Gastroesophageal sphincter (tissue), 4 donors: ENCODE data around the gene SCAMP2. TPM values are rescaled to one million over a fixed set of nuclear protein-coding genes. Genes with fewer than 3 reads are reported as not detected.
A peak's percentile ranks its signal among the peaks of the same experiment; 100 is the strongest.

Experiments used
- ATAC-seq: fragments of 150-250 bp; one replicate; pipeline ENCODE4 v1.9.1; 2016; ENCODE audit warnings: mild to moderate bottlenecking, moderate library complexity
- H3K27ac ChIP-seq, 4 donors: fragments of 200-600 bp; sonication (generic) in 3 of 4; 1 replicate in 3 of 4; 2 replicates in 1 of 4; pipeline ENCODE4 v1.5.1; 2016 to 2019
- H3K27me3 ChIP-seq: fragments of 200-600 bp; sonication (generic); one replicate; pipeline ENCODE4 v1.5.1; 2019
- H3K36me3 ChIP-seq, 2 donors: fragments of 200-600 bp; sonication (generic); one replicate each; pipeline ENCODE4 v1.5.1; 2019; ENCODE audit warnings: control low read depth in 1 of 2
- H3K4me1 ChIP-seq, 3 donors: fragments of 200-600 bp; sonication (generic); 1 replicate in 2 of 3; 2 replicates in 1 of 3; pipeline ENCODE4 v1.5.1; 2016 to 2019; ENCODE audit warnings: control low read depth in 2 of 3
- H3K4me3 ChIP-seq, 2 donors: fragments of 200-600 bp; sonication (generic); one replicate each; pipeline ENCODE4 v1.5.1; 2019; ENCODE audit warnings: mild to moderate bottlenecking in 1 of 2, moderate library complexity in 1 of 2
- H3K9me3 ChIP-seq, 3 donors: fragments of 200-600 bp; sonication (generic); one replicate each; pipeline ENCODE4 v1.5.1; 2017 to 2019; ENCODE audit warnings: control low read depth in 2 of 3
- EP300 ChIP-seq: sonication (generic); formaldehyde crosslinking; IDR thresholded peaks from one replicate; pipeline ENCODE4 v1.6.1; 2017; ENCODE audit warnings: antibody characterized with exemption, mild to moderate bottlenecking
- POLR2A ChIP-seq, 2 donors: fragments of 450-650 bp; IDR thresholded peaks; one replicate each; pipeline ENCODE4 v1.6.1; 2017; ENCODE audit warnings: antibody characterized with exemption in 2 of 2, mild to moderate bottlenecking in 2 of 2, moderate library complexity in 1 of 2
- POLR2AphosphoS5 ChIP-seq: sonication (generic); formaldehyde crosslinking; IDR thresholded peaks from one replicate; pipeline ENCODE4 v1.6.1; 2017; ENCODE audit warnings: antibody characterized with exemption
- WGBS, 2 donors: methylation state at CpG; one replicate each; pipeline ENCODE4 v1.1.5; 2018; ENCODE audit warnings: low coverage in 1 of 2; 5-methylcytosine and 5-hydroxymethylcytosine counted together
- total RNA-seq, 4 donors: library from RNA; depleted of rRNA; stranded (reverse); fragments of >200 nt; gene quantifications; one replicate each; pipeline ENCODE4 v1.1.0, GENCODE V29; 2016
- TF ChIP-seq, protein P1 (sequence below), 4 experiments: fragments of 200-600 bp in 2 of 4; fragments of 450-650 bp in 2 of 4; sonication (generic) in 1 of 4; IDR thresholded peaks; one replicate each; pipeline ENCODE4 v1.5.1; 2017 to 2019; ENCODE audit warnings: antibody characterized with exemption in 4 of 4, mild to moderate bottlenecking in 2 of 4, moderate library complexity in 2 of 4

The SCAMP2 gene
- total RNA-seq, 4 donors from 2014 or later = 45.6 to 111 (median 72.1) TPM

- Histone ChIP-seq H3K27me3 (peaks cover 48% of the 10 kb centered on the region), H3K4me3 (no peak overlapping the region), H3K9me3 (no peaks in the 10 kb centered on the region), H3K27ac (no peak overlapping the region), H3K4me1 (peaks cover 0 to 7% (median 0%) of the 10 kb centered on the region in 3 donors), H3K36me3 (no peaks in the 10 kb centered on the region)
- ATAC-seq = no peak
- 35 to 75% methylated on average over 2 to 3 of the region's 3 CpGs for WGBS, 2 donors
- TF ChIP-seq EP300 = no peak
- TF ChIP-seq POLR2A (IDR thresholded peaks at IDR 0.05) = no peak
- TF ChIP-seq, protein P1, sequence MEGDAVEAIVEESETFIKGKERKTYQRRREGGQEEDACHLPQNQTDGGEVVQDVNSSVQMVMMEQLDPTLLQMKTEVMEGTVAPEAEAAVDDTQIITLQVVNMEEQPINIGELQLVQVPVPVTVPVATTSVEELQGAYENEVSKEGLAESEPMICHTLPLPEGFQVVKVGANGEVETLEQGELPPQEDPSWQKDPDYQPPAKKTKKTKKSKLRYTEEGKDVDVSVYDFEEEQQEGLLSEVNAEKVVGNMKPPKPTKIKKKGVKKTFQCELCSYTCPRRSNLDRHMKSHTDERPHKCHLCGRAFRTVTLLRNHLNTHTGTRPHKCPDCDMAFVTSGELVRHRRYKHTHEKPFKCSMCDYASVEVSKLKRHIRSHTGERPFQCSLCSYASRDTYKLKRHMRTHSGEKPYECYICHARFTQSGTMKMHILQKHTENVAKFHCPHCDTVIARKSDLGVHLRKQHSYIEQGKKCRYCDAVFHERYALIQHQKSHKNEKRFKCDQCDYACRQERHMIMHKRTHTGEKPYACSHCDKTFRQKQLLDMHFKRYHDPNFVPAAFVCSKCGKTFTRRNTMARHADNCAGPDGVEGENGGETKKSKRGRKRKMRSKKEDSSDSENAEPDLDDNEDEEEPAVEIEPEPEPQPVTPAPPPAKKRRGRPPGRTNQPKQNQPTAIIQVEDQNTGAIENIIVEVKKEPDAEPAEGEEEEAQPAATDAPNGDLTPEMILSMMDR (IDR thresholded peaks at IDR 0.05) = no peak
- no peak for TF ChIP-seq POLR2AphosphoS5
These were observed 43.7 kb downstream of the SCAMP2 start for GRCh38 chr15:74829486-74829885.

DNA sequence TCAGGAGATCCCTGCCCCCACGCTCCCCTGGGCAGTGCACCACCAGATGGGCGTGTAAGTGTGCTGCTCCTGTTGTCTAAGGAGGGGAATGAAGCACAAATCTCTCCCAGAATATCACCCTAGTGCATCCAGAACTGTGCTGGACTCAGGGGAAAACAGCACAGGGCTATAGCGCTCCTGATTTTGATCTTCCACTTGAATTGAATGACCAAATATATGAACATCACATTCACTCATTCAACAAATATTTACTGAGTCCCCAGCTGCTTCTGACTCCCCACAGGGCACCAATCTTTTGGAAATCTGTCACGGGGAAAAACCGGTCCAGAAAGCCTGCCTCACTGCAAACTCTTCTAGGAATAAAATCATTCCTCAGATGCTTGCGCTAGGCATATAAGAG lies 44.3 kb downstream of the SCAMP2 start:
- WGBS, 2 donors = 58 to 92% methylated on average over 2 of the region's 6 CpGs
- H3K9me3 ChIP-seq = no peaks in the 10 kb centered on the region
- peaks cover 0 to 7% (median 0%) of the 10 kb centered on the region in 3 donors for H3K4me1 ChIP-seq
- peaks cover 52% of the 10 kb centered on the region for H3K27me3 ChIP-seq
- H3K36me3 ChIP-seq = no peaks in the 10 kb centered on the region
- no peak for TF ChIP-seq POLR2AphosphoS5
- no peak for TF ChIP-seq EP300
- TF ChIP-seq POLR2A (IDR thresholded peaks at IDR 0.05) = no peak
- TF ChIP-seq, protein P1 (IDR thresholded peaks at IDR 0.05) = no peak
- ATAC-seq = no peak
- no peak overlapping the region for H3K27ac ChIP-seq
- H3K4me3 ChIP-seq = no peak overlapping the region

GRCh38 chr15:74827614-74828013 lies 45.6 kb downstream of the SCAMP2 start:
- H3K4me3 ChIP-seq = no peak overlapping the region
- no peaks in the 10 kb centered on the region for H3K36me3 ChIP-seq
- no peak for ATAC-seq
- peaks cover 0 to 7% (median 0%) of the 10 kb centered on the region in 3 donors for H3K4me1 ChIP-seq
- no peaks in the 10 kb centered on the region for H3K9me3 ChIP-seq
- no peak overlapping the region for H3K27ac ChIP-seq
- TF ChIP-seq POLR2AphosphoS5 = no peak
- TF ChIP-seq POLR2A (IDR thresholded peaks at IDR 0.05) = no peak
- TF ChIP-seq, protein P1 (IDR thresholded peaks at IDR 0.05) = no peak
- TF ChIP-seq EP300 = no peak
- H3K27me3 ChIP-seq = peaks cover 55% of the 10 kb centered on the region
- WGBS, 2 donors = 17% methylated on average over 1 of the region's 5 CpGs; no CpG with 5 or more reads in 1 of the 2 donors

- peaks cover 55% of the 10 kb centered on the region for H3K27me3 ChIP-seq
- no peak overlapping the region for H3K4me3 ChIP-seq
These were observed 46.2 kb downstream of the SCAMP2 start for GRCh38 chr15:74826921-74827320.

GRCh38 chr15:74826364-74826819 lies 46.8 kb downstream of the SCAMP2 start, which contains the start of gene CPLX3:
Gene CPLX3, plus strand, starts transcription at chr15:74826627. Its CDS starts 77 bp downstream, at chr15:74826704.
- 34% methylated on average over 5 of the region's 44 CpGs; no CpG with 5 or more reads in 1 of the 2 donors for WGBS, 2 donors
- H3K27me3 ChIP-seq = peaks cover 55% of the 10 kb centered on the region
- no peak within 1 kb of the TSS for H3K4me3 ChIP-seq
- no peaks in the 10 kb centered on the region for H3K9me3 ChIP-seq
- ATAC-seq = peak; percentile 46
- no peak within 1 kb of the TSS for H3K27ac ChIP-seq
- H3K4me1 ChIP-seq = peaks cover 0 to 7% (median 0%) of the 10 kb centered on the region in 3 donors
- H3K36me3 ChIP-seq = no peaks in the 10 kb centered on the region
- TF ChIP-seq POLR2A (IDR thresholded peaks at IDR 0.05) (no peak), EP300 (no peak), POLR2AphosphoS5 (no peak)
- TF ChIP-seq, protein P1 (IDR thresholded peaks at IDR 0.05) = no peak

More at GRCh38 chr15:74826921-74827320, 46.2 kb downstream of the SCAMP2 start:
- no peak for ATAC-seq
- Histone ChIP-seq H3K27ac (no peak overlapping the region), H3K4me1 (peaks cover 0 to 7% (median 0%) of the 10 kb centered on the region in 3 donors), H3K9me3 (no peaks in the 10 kb centered on the region), H3K36me3 (no peaks in the 10 kb centered on the region)
- no peak for TF ChIP-seq POLR2AphosphoS5
- TF ChIP-seq POLR2A (IDR thresholded peaks at IDR 0.05) = no peak
- no peak for TF ChIP-seq EP300
- TF ChIP-seq, protein P1 (IDR thresholded peaks at IDR 0.05) = no peak
- 8% methylated on average over 15 of the region's 21 CpGs; no CpG with 5 or more reads in 1 of the 2 donors for WGBS, 2 donors
